Keratinocyte (primary cell): Measurements from ENCODE around the gene ALAS2. TPM values are rescaled to one million over a fixed set of nuclear protein-coding genes. Genes with fewer than 3 reads are reported as not detected.
"Not testable (repeated sequence)": the region's sequence is repeated elsewhere in the genome, so short reads cannot be mapped to it uniquely, and the experiment has no call there.

Source experiments
- DNase-seq: peaks from one replicate; pipeline ENCODE4 v3.0.0-alpha.2; 2011; ENCODE audit warnings: low read depth, missing footprints, low spot score
- FAIRE-seq: peaks from 2 replicates; lab custom pipeline; 2011; peaks lifted over from hg19 to GRCh38; lab: Jason Lieb, UNC
- H2AFZ ChIP-seq: 2 replicates; pipeline ENCODE4 v1.6.0; 2012; ENCODE audit warnings: low read length, control low read depth, inconsistent platforms; ENCODE audit not compliant: control insufficient read depth
- H3K27ac ChIP-seq: 2 replicates; pipeline ENCODE4 v1.5.1; 2011; ENCODE audit warnings: low read length; ENCODE audit not compliant: control insufficient read depth, insufficient read depth
- H3K27me3 ChIP-seq: 3 replicates; pipeline ENCODE4 v1.6.0; 2011; ENCODE audit warnings: low read length; ENCODE audit not compliant: control insufficient read depth, insufficient read depth; ENCODE audit errors: extremely low read depth
- H3K36me3 ChIP-seq, 2 experiments: 2 replicates in 1 of 2; 3 replicates in 1 of 2; pipeline ENCODE4 v1.5.1; 2011; ENCODE audit warnings: low read length in 2 of 2, mild to moderate bottlenecking in 1 of 2; ENCODE audit not compliant: control insufficient read depth in 2 of 2, insufficient read depth in 2 of 2; ENCODE audit errors: extremely low read depth in 1 of 2
- H3K4me1 ChIP-seq: 3 replicates; pipeline ENCODE4 v1.5.1; 2011; ENCODE audit warnings: low read length; ENCODE audit not compliant: control insufficient read depth, insufficient read depth; ENCODE audit errors: extremely low read depth
- H3K4me2 ChIP-seq: 3 replicates; pipeline ENCODE4 v1.6.0; 2011; ENCODE audit warnings: low read depth, low read length; ENCODE audit not compliant: control insufficient read depth, insufficient read depth; ENCODE audit errors: extremely low read depth
- H3K4me3 ChIP-seq, 3 experiments: fragments of 200-600 bp in 1 of 3; sonication (generic) in 1 of 3; 2 replicates in 2 of 3; 3 replicates in 1 of 3; pipeline ENCODE4 v1.5.1; 2011 to 2016; ENCODE audit warnings: low read length in 3 of 3, mild to moderate bottlenecking in 3 of 3, control low read depth in 2 of 3, inconsistent platforms in 1 of 3, low read depth in 1 of 3, mixed read lengths in 1 of 3, mixed run types in 1 of 3, moderate library complexity in 1 of 3; ENCODE audit not compliant: control insufficient read depth in 2 of 3, insufficient read depth in 2 of 3; ENCODE audit errors: extremely low read depth in 1 of 3
- H3K79me2 ChIP-seq: 2 replicates; pipeline ENCODE4 v1.6.0; 2012; ENCODE audit warnings: low read length; ENCODE audit not compliant: control insufficient read depth, insufficient read depth
- H3K9ac ChIP-seq: 3 replicates; pipeline ENCODE4 v1.6.0; 2011; ENCODE audit warnings: low read length; ENCODE audit not compliant: control insufficient read depth, insufficient read depth; ENCODE audit errors: extremely low read depth
- H3K9me1 ChIP-seq: 3 replicates; pipeline ENCODE4 v1.6.0; 2011; ENCODE audit warnings: low read length; ENCODE audit not compliant: control insufficient read depth, insufficient read depth; ENCODE audit errors: extremely low read depth
- H3K9me3 ChIP-seq: 2 replicates; pipeline ENCODE4 v1.5.1; 2012; ENCODE audit warnings: low read depth, low read length; ENCODE audit not compliant: control insufficient read depth
- H4K20me1 ChIP-seq: 3 replicates; pipeline ENCODE4 v1.6.0; 2011; ENCODE audit warnings: low read length; ENCODE audit not compliant: control insufficient read depth, insufficient read depth; ENCODE audit errors: extremely low read depth
- CTCF ChIP-seq, 3 experiments: IDR thresholded peaks in 1 of 3; conservative IDR thresholded peaks in 1 of 3; optimal IDR thresholded peaks in 1 of 3; 2 replicates in 2 of 3; 3 replicates in 1 of 3; pipeline versions ENCODE3 to v1.5.1; 2011; ENCODE audit warnings: low read length in 3 of 3, mild to moderate bottlenecking in 3 of 3, moderate library complexity in 2 of 3, control low read depth in 1 of 3, inconsistent platforms in 1 of 3; ENCODE audit not compliant: insufficient read depth in 2 of 3; ENCODE audit errors: extremely low read depth in 1 of 3
- EZH2 ChIP-seq: IDR thresholded peaks from one replicate; pipeline ENCODE4 v1.6.1; 2012; ENCODE audit warnings: inconsistent platforms, mild to moderate bottlenecking, low read length, moderate library complexity
- dilution Hi-C: fragments of 300-500 bp; cut with MboI; formaldehyde crosslinking; loops from one replicate; pipeline ENCODE4 v1.7.0; 2020; ENCODE audit warnings: low sequenced_read_pairs; ENCODE audit not compliant: extremely low pct_ligation_motif_present
- polyA plus RNA-seq, 5 experiments: library from polyadenylated mRNA; depleted of rRNA in 3 of 5; stranded (reverse) in 3 of 5; stranded (forward) in 1 of 5; unstranded in 1 of 5; fragments of >200 nt; gene quantifications; 1 replicate in 1 of 5; 2 replicates in 3 of 5; 3 replicates in 1 of 5; pipeline versions ENCODE4 v1.2.1 to v1.2.3, GENCODE V29; 2011 to 2012; ENCODE audit warnings: missing spikeins in 2 of 5, low read depth in 1 of 5, low replicate concordance in 1 of 5

ALAS2 gene
- polyA plus RNA-seq, 1 donor (not counting 4 experiments of a cell fraction or from before 2014, with no cell fraction given) = not detected

DNA sequence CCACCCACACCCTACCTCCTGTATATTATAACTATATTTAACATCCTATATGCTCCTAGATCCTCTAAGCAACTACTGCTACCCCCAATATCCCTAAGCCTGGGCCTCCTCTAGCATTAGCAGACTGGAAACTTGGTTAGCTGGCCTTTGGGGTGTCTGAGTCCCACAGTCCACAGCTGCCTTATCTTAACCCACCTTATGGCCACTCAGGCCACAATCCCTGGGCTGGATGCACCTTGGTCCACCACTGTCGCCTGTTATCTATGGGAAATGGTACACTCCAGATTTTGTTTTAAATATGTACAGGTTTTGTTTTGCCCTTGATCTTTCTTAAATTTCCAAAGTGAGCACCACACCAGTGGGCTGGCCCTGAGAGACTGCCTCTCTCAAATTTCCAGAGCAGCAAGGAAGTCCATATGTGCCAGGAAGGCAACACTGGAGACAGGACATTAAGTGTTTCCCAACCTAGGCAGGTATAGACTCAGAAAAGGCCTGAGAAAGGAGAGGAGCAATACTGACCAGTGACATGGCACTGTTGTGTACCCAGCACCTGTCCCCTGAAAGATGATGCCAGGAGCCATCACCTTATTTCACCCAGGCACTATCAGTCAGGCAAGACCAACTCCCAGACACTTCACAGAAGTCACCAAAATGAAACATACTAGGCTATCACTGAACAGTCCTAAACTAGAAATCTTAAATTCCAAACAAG, 37.7 kb downstream of the ALAS2 start:
- Histone ChIP-seq H3K36me3 (no peaks in the 10 kb centered on the region), H4K20me1 (no peaks in the 10 kb centered on the region), H3K9me3 (no peaks in the 10 kb centered on the region), H3K4me2 (no peak overlapping the region), H3K9me1 (no peaks in the 10 kb centered on the region), H3K4me1 (no peaks in the 10 kb centered on the region), H3K79me2 (no peaks in the 10 kb centered on the region), H2AFZ (no peak overlapping the region), H3K4me3 (no peak overlapping the region), H3K27ac (no peak overlapping the region), H3K9ac (no peak overlapping the region), H3K27me3 (no peaks in the 10 kb centered on the region)
- FAIRE-seq = no peak
- no peak for DNase-seq
- dilution Hi-C loops = no loop called here
- no peak for TF ChIP-seq EZH2
- TF ChIP-seq CTCF (optimal IDR thresholded peaks at IDR 0.05 in 1 of 3, IDR thresholded peaks at IDR 0.05 in 1 of 3, conservative IDR thresholded peaks at IDR 0.05 in 1 of 3; ENCODE audit: extremely low read depth in 1 of 3, insufficient read depth in 2 of 3, low read length in 3 of 3) = no peak

DNA sequence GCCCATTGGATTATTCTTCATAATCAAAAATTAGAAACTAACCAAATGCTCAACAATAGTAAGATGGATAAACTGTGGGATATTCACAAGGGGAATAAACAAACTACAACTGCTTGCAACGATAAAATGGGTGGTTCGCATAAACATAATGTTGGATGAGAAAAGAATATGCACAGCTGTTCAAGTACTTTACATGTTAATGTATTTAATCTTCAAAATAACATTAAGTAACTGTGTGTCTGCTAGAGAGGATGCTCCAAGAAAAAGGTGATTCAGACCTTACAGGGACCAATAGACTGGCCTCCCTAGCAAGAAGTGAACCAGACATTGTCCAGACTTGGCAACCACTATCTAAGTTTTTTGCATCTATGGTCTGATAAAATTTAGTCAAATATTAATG, 39.1 kb downstream of the ALAS2 start:
- no peaks in the 10 kb centered on the region for H3K27me3 ChIP-seq
- dilution Hi-C loops = no loop called here
- H3K9me3 ChIP-seq = no peaks in the 10 kb centered on the region
- TF ChIP-seq CTCF (optimal IDR thresholded peaks at IDR 0.05 in 1 of 3, IDR thresholded peaks at IDR 0.05 in 1 of 3, conservative IDR thresholded peaks at IDR 0.05 in 1 of 3; ENCODE audit: extremely low read depth in 1 of 3, insufficient read depth in 2 of 3, low read length in 3 of 3) (no peak), EZH2 (no peak)
- no peaks in the 10 kb centered on the region for H3K4me1 ChIP-seq
- no peak overlapping the region for H3K4me2 ChIP-seq
- no peak overlapping the region for H2AFZ ChIP-seq
- no peak overlapping the region for H3K4me3 ChIP-seq
- no peak overlapping the region for H3K9ac ChIP-seq
- no peaks in the 10 kb centered on the region for H3K9me1 ChIP-seq
- no peaks in the 10 kb centered on the region for H3K79me2 ChIP-seq
- DNase-seq (no peak), FAIRE-seq (no peak)
- no peak overlapping the region for H3K27ac ChIP-seq
- H3K36me3 ChIP-seq = no peaks in the 10 kb centered on the region
- no peaks in the 10 kb centered on the region for H4K20me1 ChIP-seq

GRCh38 chrX:54983306-54983705, 47.5 kb downstream of the ALAS2 start:
- DNase-seq, FAIRE-seq: not testable (repeated sequence)

More at GRCh38 chrX:54983306-54983705, 47.5 kb downstream of the ALAS2 start:
- H3K36me3 ChIP-seq, H3K9me1 ChIP-seq, H3K27me3 ChIP-seq, H2AFZ ChIP-seq, H3K4me1 ChIP-seq, H3K9ac ChIP-seq, H4K20me1 ChIP-seq, H3K4me3 ChIP-seq, H3K27ac ChIP-seq, H3K4me2 ChIP-seq, H3K79me2 ChIP-seq, H3K9me3 ChIP-seq, dilution Hi-C loops: not testable (repeated sequence)
